ENCODE measurements around the gene NLGN2.

GRCh38 chr17:7439462-7440112, 31.9 kb downstream of the NLGN2 start, which contains the start of gene FGF11:
- no peak for TF ChIP-seq POLR2A (IDR thresholded peaks at IDR 0.05)
- TF ChIP-seq CTCF (IDR thresholded peaks at IDR 0.05), result no peak
